ENCODE measurements around the gene SPTLC1.
"Not testable (repeated sequence)": the region's sequence is repeated elsewhere in the genome, so short reads cannot be mapped to it uniquely, and the experiment has no call there.

The SPTLC1 gene

GRCh38 chr9:92140074-92140753 lies 25.0 kb upstream of the SPTLC1 start:
- DNase-seq, result no peak

GRCh38 chr9:92138960-92139540 lies 23.8 kb upstream of the SPTLC1 start:
- not testable (repeated sequence) for DNase-seq

- DNase-seq, result no peak
These were observed 23.1 kb upstream of the SPTLC1 start for GRCh38 chr9:92138157-92138959.

- no peak for DNase-seq
These were observed 21.1 kb upstream of the SPTLC1 start for GRCh38 chr9:92136184-92136858.

- no peak for DNase-seq
These were observed 20.4 kb upstream of the SPTLC1 start for GRCh38 chr9:92135576-92135975.

- DNase-seq, result no peak
These were observed 18.9 kb upstream of the SPTLC1 start for GRCh38 chr9:92133949-92134604.

GRCh38 chr9:92132913-92133312 lies 17.7 kb upstream of the SPTLC1 start:
- DNase-seq, result not testable (repeated sequence)

- no peak for DNase-seq
These were observed 17.3 kb upstream of the SPTLC1 start for GRCh38 chr9:92132501-92132900.

GRCh38 chr9:92122800-92123199 lies 7.6 kb upstream of the SPTLC1 start:
- DNase-seq, result no peak

GRCh38 chr9:92122061-92122460 lies 6.8 kb upstream of the SPTLC1 start:
- DNase-seq, result no peak

- no peak for DNase-seq
These were observed 6.1 kb upstream of the SPTLC1 start for GRCh38 chr9:92121265-92121664.

- DNase-seq, result no peak
These were observed 4.9 kb upstream of the SPTLC1 start for GRCh38 chr9:92120138-92120537.

- no peak for DNase-seq
These were observed 4.4 kb upstream of the SPTLC1 start for GRCh38 chr9:92119586-92119985.

- no peak for DNase-seq
These were observed 7.1 kb downstream of the SPTLC1 start for GRCh38 chr9:92108122-92108521.

GRCh38 chr9:92105446-92106225 lies 9.6 kb downstream of the SPTLC1 start:
- not testable (repeated sequence) for DNase-seq

- not testable (repeated sequence) for DNase-seq
These were observed 11.6 kb downstream of the SPTLC1 start for GRCh38 chr9:92103601-92104000.

GRCh38 chr9:92100237-92100911 lies 14.8 kb downstream of the SPTLC1 start:
- DNase-seq, result no peak

- no peak for DNase-seq
These were observed 16.6 kb downstream of the SPTLC1 start for GRCh38 chr9:92098638-92099037.

- DNase-seq, result no peak
These were observed 17.2 kb downstream of the SPTLC1 start for GRCh38 chr9:92097997-92098482.

GRCh38 chr9:92095236-92095635 lies 20.0 kb downstream of the SPTLC1 start:
- no peak for DNase-seq

- DNase-seq, result no peak
These were observed 20.6 kb downstream of the SPTLC1 start for GRCh38 chr9:92094655-92095054.

Measured in cortex of kidney (tissue), 1 donor.